ENCODE measurements around the gene CARD14. TPM values are rescaled to one million over a fixed set of nuclear protein-coding genes. Genes with fewer than 3 reads are reported as not detected.

Gene CARD14
- total RNA-seq, 3 donors from 2014 or later (not counting 1 experiment from before 2014, with no cell fraction given), result 0.12 to 0.38 TPM; not detected in 1

GRCh38 chr17:80187515-80187941 is 17.7 kb downstream of the CARD14 start:
- intact Hi-C loops (cut with micrococcal nuclease), result no loop called here
- Histone ChIP-seq H3K4me1 (ENCODE audit: control insufficient read depth, insufficient read depth, low read length) (no peaks in the 10 kb centered on the region), H3K9me3 (ENCODE audit: control insufficient read depth, insufficient read depth, low read length) (no peaks in the 10 kb centered on the region), H3K36me3 (ENCODE audit: control insufficient read depth, insufficient read depth, low read length) (no peaks in the 10 kb centered on the region), H3K27ac (ENCODE audit: low read length) (no peak overlapping the region), H3K27me3 (ENCODE audit: control insufficient read depth, insufficient read depth, low read length) (no peaks in the 10 kb centered on the region), H3K4me3 (ENCODE audit: low read length) (no peak overlapping the region)
- Mint-ChIP-seq H3K36me3 (no peaks in the 10 kb centered on the region), H3K27me3 (ENCODE audit: low read depth in 2 of 2) (peaks cover 0 to 2% of the 10 kb centered on the region in 2 donors), H3K4me1 (no peaks in the 10 kb centered on the region), H3K27ac (no peak overlapping the region), H3K9me3 (no peaks in the 10 kb centered on the region), H3K4me3 (no peak overlapping the region)
- 90% methylated on average over 18 of the region's 18 CpGs for WGBS (ENCODE audit: insufficient coverage)
- no peak for DNase-seq
- ATAC-seq, result no peak
- TF ChIP-seq CTCF (IDR thresholded peaks at IDR 0.05), result no peak

GRCh38 chr17:80189611-80190010 is 19.8 kb downstream of the CARD14 start:
- 93% methylated on average over 23 of the region's 23 CpGs for WGBS (ENCODE audit: insufficient coverage)
- no peaks in the 10 kb centered on the region for H3K9me3 Mint-ChIP-seq

GRCh38 chr17:80190716-80191115 is 20.9 kb downstream of the CARD14 start:
- Mint-ChIP-seq H3K9me3 (no peaks in the 10 kb centered on the region), H3K27me3 (ENCODE audit: low read depth in 2 of 2) (peaks cover 0 to 5% of the 10 kb centered on the region in 2 donors), H3K36me3 (no peaks in the 10 kb centered on the region), H3K4me1 (no peaks in the 10 kb centered on the region), H3K27ac (no peak overlapping the region), H3K4me3 (no peak overlapping the region)
- Histone ChIP-seq H3K27me3 (ENCODE audit: control insufficient read depth, insufficient read depth, low read length) (no peaks in the 10 kb centered on the region), H3K36me3 (ENCODE audit: control insufficient read depth, insufficient read depth, low read length) (no peaks in the 10 kb centered on the region), H3K9me3 (ENCODE audit: control insufficient read depth, insufficient read depth, low read length) (no peaks in the 10 kb centered on the region), H3K4me1 (ENCODE audit: control insufficient read depth, insufficient read depth, low read length) (no peaks in the 10 kb centered on the region), H3K4me3 (ENCODE audit: low read length) (no peak overlapping the region), H3K27ac (ENCODE audit: low read length) (no peak overlapping the region)
- intact Hi-C loops (cut with micrococcal nuclease), result no loop called here
- ATAC-seq (no peak), DNase-seq (no peak)
- WGBS (ENCODE audit: insufficient coverage), result 93% methylated on average over 10 of the region's 10 CpGs
- no peak for TF ChIP-seq CTCF (IDR thresholded peaks at IDR 0.05)

More at GRCh38 chr17:80189611-80190010, 19.8 kb downstream of the CARD14 start:
- intact Hi-C loops (cut with micrococcal nuclease), result no loop called here
- H3K4me3 Mint-ChIP-seq, result no peak overlapping the region
- H3K36me3 Mint-ChIP-seq, result no peaks in the 10 kb centered on the region
- no peaks in the 10 kb centered on the region for H3K4me1 Mint-ChIP-seq
- H3K27me3 Mint-ChIP-seq (ENCODE audit: low read depth in 2 of 2), result peaks cover 0 to 7% of the 10 kb centered on the region in 2 donors
- H3K27me3 ChIP-seq (ENCODE audit: control insufficient read depth, insufficient read depth, low read length), result no peaks in the 10 kb centered on the region
- H3K4me3 ChIP-seq (ENCODE audit: low read length), result no peak overlapping the region
- H3K4me1 ChIP-seq (ENCODE audit: control insufficient read depth, insufficient read depth, low read length), result no peaks in the 10 kb centered on the region
- no peak overlapping the region for H3K27ac ChIP-seq (ENCODE audit: low read length)
- no peak overlapping the region for H3K27ac Mint-ChIP-seq
- no peaks in the 10 kb centered on the region for H3K36me3 ChIP-seq (ENCODE audit: control insufficient read depth, insufficient read depth, low read length)
- ATAC-seq (no peak), DNase-seq (no peak)
- TF ChIP-seq CTCF (IDR thresholded peaks at IDR 0.05), result no peak
- no peaks in the 10 kb centered on the region for H3K9me3 ChIP-seq (ENCODE audit: control insufficient read depth, insufficient read depth, low read length)

GRCh38 chr17:80191192-80191591 is 21.4 kb downstream of the CARD14 start:
- H3K4me1 ChIP-seq (ENCODE audit: control insufficient read depth, insufficient read depth, low read length), result no peaks in the 10 kb centered on the region
- H3K4me3 Mint-ChIP-seq, result no peak overlapping the region
- no peaks in the 10 kb centered on the region for H3K9me3 Mint-ChIP-seq
- no peaks in the 10 kb centered on the region for H3K36me3 Mint-ChIP-seq
- no peak overlapping the region for H3K27ac Mint-ChIP-seq
- no peaks in the 10 kb centered on the region for H3K4me1 Mint-ChIP-seq
- H3K9me3 ChIP-seq (ENCODE audit: control insufficient read depth, insufficient read depth, low read length), result no peaks in the 10 kb centered on the region
- DNase-seq, result no peak
- peaks cover 0 to 7% of the 10 kb centered on the region in 2 donors for H3K27me3 Mint-ChIP-seq (ENCODE audit: low read depth in 2 of 2)
- H3K27me3 ChIP-seq (ENCODE audit: control insufficient read depth, insufficient read depth, low read length), result no peaks in the 10 kb centered on the region
- intact Hi-C loops (cut with micrococcal nuclease), result no loop called here
- no peak overlapping the region for H3K4me3 ChIP-seq (ENCODE audit: low read length)
- no peaks in the 10 kb centered on the region for H3K36me3 ChIP-seq (ENCODE audit: control insufficient read depth, insufficient read depth, low read length)
- ATAC-seq, result no peak
- H3K27ac ChIP-seq (ENCODE audit: low read length), result no peak overlapping the region
- WGBS (ENCODE audit: insufficient coverage), result 95% methylated on average over 20 of the region's 20 CpGs
- no peak for TF ChIP-seq CTCF (IDR thresholded peaks at IDR 0.05)
